Brain microvascular endothelial cell (primary cell): Measurements from ENCODE around the gene SRPX.

Source experiments
- DNase-seq: peaks from one replicate; pipeline ENCODE4 v3.0.0-alpha.2; 2020
- H3K27ac ChIP-seq: fragments of 250-450 bp; sonication (Bioruptor Pico); 2 replicates; pipeline ENCODE4 v1.5.1; 2020; ENCODE audit warnings: mild to moderate bottlenecking, moderate library complexity
- H3K27me3 ChIP-seq: fragments of 250-450 bp; sonication (Bioruptor Pico); replicated peaks from 2 replicates; pipeline ENCODE4 v1.5.1; 2020; ENCODE audit warnings: mild to moderate bottlenecking
- H3K36me3 ChIP-seq: fragments of 250-450 bp; sonication (Bioruptor Pico); replicated peaks from 2 replicates; pipeline ENCODE4 v1.5.1; 2020; ENCODE audit warnings: mild to moderate bottlenecking
- H3K4me3 ChIP-seq: 2 replicates; pipeline ENCODE4 v1.5.1; 2011; ENCODE audit warnings: low read depth, mild to moderate bottlenecking, control low read depth, low read length, moderate library complexity
- CTCF ChIP-seq: IDR thresholded peaks from 2 replicates; pipeline ENCODE4 v1.5.1; 2011; ENCODE audit warnings: low read depth, mild to moderate bottlenecking, moderate library complexity, low read length, control low read depth, inconsistent platforms; ENCODE audit errors: missing control alignments
- in situ Hi-C: cut with HindIII; loops from 2 replicates; pipeline ENCODE4 v1.10.0; 2017; ENCODE audit warnings: low sequenced_read_pairs, low pct_ligation_motif_present

SRPX gene

GRCh38 chrX:38178396-38178795 is 42.3 kb downstream of the SRPX start:
- H3K36me3 ChIP-seq = no peaks in the 10 kb centered on the region
- DNase-seq = no peak
- no peak overlapping the region for H3K27ac ChIP-seq
- H3K4me3 ChIP-seq = no peak overlapping the region
- no peaks in the 10 kb centered on the region for H3K27me3 ChIP-seq
- no peak for TF ChIP-seq CTCF
- in situ Hi-C loops = no loop called here

GRCh38 chrX:38175139-38175538 is 45.5 kb downstream of the SRPX start:
- H3K4me3 ChIP-seq = no peak overlapping the region
- no peaks in the 10 kb centered on the region for H3K36me3 ChIP-seq
- no peak overlapping the region for H3K27ac ChIP-seq
- peak; percentile 9 for DNase-seq
- no peaks in the 10 kb centered on the region for H3K27me3 ChIP-seq
- TF ChIP-seq CTCF = peak; percentile 69
- in situ Hi-C loops = no loop called here

GRCh38 chrX:38172596-38172995 is 48.1 kb downstream of the SRPX start:
- H3K36me3 ChIP-seq = no peaks in the 10 kb centered on the region
- DNase-seq = no peak
- H3K27ac ChIP-seq = no peak overlapping the region
- TF ChIP-seq CTCF = no peak
- in situ Hi-C loops = no loop called here
- H3K27me3 ChIP-seq = no peaks in the 10 kb centered on the region
- no peak overlapping the region for H3K4me3 ChIP-seq

GRCh38 chrX:38170556-38170955 is 50.1 kb downstream of the SRPX start:
- no peak for DNase-seq
- H3K27me3 ChIP-seq = no peaks in the 10 kb centered on the region
- in situ Hi-C loops = no loop called here
- no peak for TF ChIP-seq CTCF
- H3K36me3 ChIP-seq = no peaks in the 10 kb centered on the region
- H3K27ac ChIP-seq = no peak overlapping the region
- no peak overlapping the region for H3K4me3 ChIP-seq

GRCh38 chrX:38166478-38167083 is 54.1 kb downstream of the SRPX start:
- no peaks in the 10 kb centered on the region for H3K36me3 ChIP-seq
- DNase-seq = peak; percentile 29
- H3K27ac ChIP-seq = no peak overlapping the region
- H3K27me3 ChIP-seq = no peaks in the 10 kb centered on the region
- TF ChIP-seq CTCF = peak; percentile 27
- in situ Hi-C loops = no loop called here
- no peak overlapping the region for H3K4me3 ChIP-seq

GRCh38 chrX:38165023-38165422 is 55.6 kb downstream of the SRPX start:
- H3K36me3 ChIP-seq = no peaks in the 10 kb centered on the region
- DNase-seq = no peak
- no peak overlapping the region for H3K4me3 ChIP-seq
- no peak for TF ChIP-seq CTCF
- no peak overlapping the region for H3K27ac ChIP-seq
- in situ Hi-C loops = no loop called here
- no peaks in the 10 kb centered on the region for H3K27me3 ChIP-seq
